ENCODE measurements around the gene HAS3.

DNA sequence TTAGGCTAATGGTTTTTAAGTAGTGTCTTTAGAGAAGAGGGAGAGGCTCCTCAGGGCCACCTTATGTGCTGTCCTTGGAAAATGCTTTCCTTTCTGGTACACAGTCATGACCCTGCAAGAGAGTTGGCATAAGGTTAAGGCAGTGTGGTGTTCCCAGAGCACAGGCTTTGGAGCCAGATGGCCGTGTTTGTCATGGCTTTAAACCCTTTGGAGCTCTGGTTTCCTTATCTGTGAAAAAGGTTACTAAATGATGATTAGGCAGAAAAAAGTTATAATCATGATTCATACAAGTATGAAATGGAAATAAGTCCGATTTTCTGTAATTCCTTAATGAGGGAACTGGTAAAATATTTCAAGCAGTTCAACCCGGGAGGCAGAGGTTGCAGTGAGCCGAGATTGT is 40.2 kb downstream of the HAS3 start:
- no peak for TF ChIP-seq POLR2A (IDR thresholded peaks at IDR 0.05)
- TF ChIP-seq CTCF (IDR thresholded peaks at IDR 0.05) = no peak

All from body of pancreas (tissue), 4 donors.